Measurements from ENCODE around the gene ARHGEF12.

The ARHGEF12 gene

GRCh38 chr11:120538707-120539106 lies 202.5 kb downstream of the ARHGEF12 start:
- TF ChIP-seq CTCF (IDR thresholded peaks at IDR 0.05; ENCODE audit: low read depth, low read length) = no peak
- DNase-seq (ENCODE audit: low read depth in 2 of 2) = no peak
- no peak overlapping the region for H3K4me3 ChIP-seq (replicated peaks in 1 of 2; ENCODE audit: low read depth in 2 of 2, low read length in 2 of 2)

All from cardiac fibroblast (primary cell).